Sigmoid colon (tissue), 7 donors: ENCODE measurements around the gene EBNA1BP2. TPM values are rescaled to one million over a fixed set of nuclear protein-coding genes. Genes with fewer than 3 reads are reported as not detected.

Source experiments
- DNase-seq: peaks from one replicate; pipeline ENCODE4 v3.0.0-alpha.2; 2019
- H3K27ac ChIP-seq, 4 donors: fragments of 200-600 bp; sonication (generic); one replicate each; pipeline ENCODE4 v1.5.1; 2016 to 2019; ENCODE audit warnings: mild to moderate bottlenecking in 1 of 4
- H3K27me3 ChIP-seq, 3 donors: fragments of 200-600 bp; sonication (generic); one replicate each; pipeline ENCODE4 v1.5.1; 2019; ENCODE audit warnings: mild to moderate bottlenecking in 1 of 3
- H3K36me3 ChIP-seq, 4 donors: fragments of 200-600 bp; sonication (generic); one replicate each; pipeline ENCODE4 v1.5.1; 2016 to 2019
- H3K4me1 ChIP-seq, 4 donors: fragments of 200-600 bp; sonication (generic); one replicate each; pipeline ENCODE4 v1.5.1; 2017 to 2019
- H3K4me3 ChIP-seq, 4 donors: fragments of 200-600 bp; sonication (generic); one replicate each; pipeline ENCODE4 v1.5.1; 2017 to 2019; ENCODE audit warnings: mild to moderate bottlenecking in 2 of 4, moderate library complexity in 1 of 4
- H3K9me3 ChIP-seq, 4 donors: fragments of 200-600 bp in 3 of 4; sonication (generic) in 3 of 4; one replicate each; pipeline versions ENCODE4 v1.5.1 to v1.6.1; 2013 to 2019
- CTCF ChIP-seq, 4 experiments: fragments of 450-650 bp in 3 of 4; fragments of 200-600 bp in 1 of 4; IDR thresholded peaks; one replicate each; pipeline ENCODE4 v1.5.1; 2016 to 2019; ENCODE audit warnings: antibody characterized with exemption in 4 of 4, mild to moderate bottlenecking in 3 of 4, moderate library complexity in 2 of 4
- EP300 ChIP-seq, 4 donors: sonication (generic); formaldehyde crosslinking; IDR thresholded peaks; one replicate each; pipeline ENCODE4 v1.6.1; 2017; ENCODE audit warnings: antibody characterized with exemption in 4 of 4
- POLR2A ChIP-seq, 2 donors: fragments of 450-650 bp; IDR thresholded peaks; one replicate each; pipeline ENCODE4 v1.6.1; 2016; ENCODE audit warnings: antibody characterized with exemption in 2 of 2, mild to moderate bottlenecking in 2 of 2, moderate library complexity in 2 of 2
- POLR2AphosphoS5 ChIP-seq, 4 donors: sonication (generic); formaldehyde crosslinking; IDR thresholded peaks; one replicate each; pipeline ENCODE4 v1.6.1; 2017; ENCODE audit warnings: antibody characterized with exemption in 4 of 4
- WGBS, 2 donors: extraction: QIAGEN DNeasy Blood & Tissue Kit; methylation state at CpG; one replicate each; pipeline ENCODE4 v1.1.7; 2013; 5-methylcytosine and 5-hydroxymethylcytosine counted together
- intact Hi-C: fragments of 100-400 bp; cut with DNase I; formaldehyde crosslinking; loops from one replicate; pipeline ENCODE4 v1.15.1; 2023
- polyA plus RNA-seq, 3 donors: library from polyadenylated mRNA; stranded (reverse); fragments of 200-250 nt; gene quantifications; one replicate each; pipeline ENCODE4 v1.2.3, GENCODE V29; 2013
- total RNA-seq, 4 donors: library from RNA; depleted of rRNA; stranded (reverse); fragments of >200 nt; gene quantifications; one replicate each; pipeline ENCODE4 v1.1.0, GENCODE V29; 2016
- donor health status: healthy with polysubstance abuse.
- donor health status: Bipolar disorder and iron deficiency.
- donor health status: healthy.

EBNA1BP2 gene
- 10 to 100 TPM; 34.9 to 48.7 (median 41.6) TPM for total RNA-seq
- 10 to 100 TPM; 51.6 to 75.0 (median 63.7) TPM for polyA plus RNA-seq

GRCh38 chr1:43171876-43172526, at the start of gene EBNA1BP2, which contains the start of gene CFAP57:
TSS of gene EBNA1BP2 (minus strand) at chr1:43172290. CDS start at chr1:43172118, 172 bp downstream.
TSS of gene CFAP57 (plus strand) at chr1:43172330. CDS start at chr1:43172754, 424 bp downstream.
- Histone ChIP-seq H3K4me3 (peak within 1 kb of the TSS; percentile 57 to 97 (median 88)), H3K36me3 (peaks cover 0 to 38% (median 6%) of the 10 kb centered on the region in 4 donors), H3K4me1 (peaks cover 0 to 20% (median 16%) of the 10 kb centered on the region in 4 donors), H3K9me3 (no peaks in the 10 kb centered on the region), H3K27me3 (peaks cover 0 to 5% (median 0%) of the 10 kb centered on the region in 3 donors), H3K27ac (peak within 1 kb of the TSS; percentile 62 to 76 (median 69))
- peak in 3 of 4 donors; percentile 25 to 53 (median 35) for TF ChIP-seq POLR2AphosphoS5 (IDR thresholded peaks at IDR 0.05)
- no peak for TF ChIP-seq EP300 (IDR thresholded peaks at IDR 0.05)
- no peak for TF ChIP-seq CTCF (IDR thresholded peaks at IDR 0.05)
- TF ChIP-seq POLR2A (IDR thresholded peaks at IDR 0.05), result no peak
- peak; percentile 95 for DNase-seq
- 0% methylated on average over 45 of the region's 45 CpGs for WGBS, 2 donors
- intact Hi-C loops, result loop anchor here (2.0 kb wide), 1 partner anchor 405 kb away; the partner anchor contains the start of genes C1orf50 and P3H1

GRCh38 chr1:43221797-43222196, 49.7 kb upstream of the EBNA1BP2 start:
- intact Hi-C loops, result no loop called here

GRCh38 chr1:43220905-43221778, 49.1 kb upstream of the EBNA1BP2 start:
- no peak for DNase-seq
- no peak overlapping the region for H3K27ac ChIP-seq
- H3K36me3 ChIP-seq, result no peaks in the 10 kb centered on the region
- H3K27me3 ChIP-seq, result no peaks in the 10 kb centered on the region
- no peaks in the 10 kb centered on the region for H3K9me3 ChIP-seq
- TF ChIP-seq POLR2A (IDR thresholded peaks at IDR 0.05), result no peak
- TF ChIP-seq EP300 (IDR thresholded peaks at IDR 0.05), result no peak
- TF ChIP-seq CTCF (IDR thresholded peaks at IDR 0.05), result no peak
- TF ChIP-seq POLR2AphosphoS5 (IDR thresholded peaks at IDR 0.05), result no peak
- 74 to 81% methylated on average over 7 of the region's 7 CpGs for WGBS, 2 donors
- intact Hi-C loops, result no loop called here
- no peak overlapping the region for H3K4me3 ChIP-seq
- no peaks in the 10 kb centered on the region for H3K4me1 ChIP-seq

More at GRCh38 chr1:43221797-43222196, 49.7 kb upstream of the EBNA1BP2 start:
- Histone ChIP-seq H3K27ac (no peak overlapping the region), H3K4me1 (no peaks in the 10 kb centered on the region), H3K9me3 (no peaks in the 10 kb centered on the region), H3K4me3 (no peak overlapping the region), H3K36me3 (no peaks in the 10 kb centered on the region), H3K27me3 (no peaks in the 10 kb centered on the region)
- no peak for TF ChIP-seq EP300 (IDR thresholded peaks at IDR 0.05)
- TF ChIP-seq CTCF (IDR thresholded peaks at IDR 0.05), result no peak
- TF ChIP-seq POLR2A (IDR thresholded peaks at IDR 0.05), result no peak
- TF ChIP-seq POLR2AphosphoS5 (IDR thresholded peaks at IDR 0.05), result no peak
- WGBS, 2 donors, result 91 to 94% methylated on average over 1 of the region's 1 CpG
- no peak for DNase-seq

GRCh38 chr1:43217747-43218146, 45.7 kb upstream of the EBNA1BP2 start:
- Histone ChIP-seq H3K36me3 (no peaks in the 10 kb centered on the region), H3K4me1 (no peaks in the 10 kb centered on the region), H3K27me3 (no peaks in the 10 kb centered on the region), H3K9me3 (no peaks in the 10 kb centered on the region), H3K4me3 (no peak overlapping the region), H3K27ac (no peak overlapping the region)
- intact Hi-C loops, result no loop called here
- 90% methylated on average over 10 of the region's 10 CpGs for WGBS, 2 donors
- TF ChIP-seq POLR2A (IDR thresholded peaks at IDR 0.05) (no peak), POLR2AphosphoS5 (IDR thresholded peaks at IDR 0.05) (no peak), CTCF (IDR thresholded peaks at IDR 0.05) (no peak), EP300 (IDR thresholded peaks at IDR 0.05) (no peak)
- DNase-seq, result no peak
